WERI-Rb-1 (cell line): Measurements from ENCODE around the gene RBFOX1.

Experiments
- DNase-seq: peaks from one replicate; pipeline ENCODE4 v3.0.0-alpha.2; 2020
- H3K27ac ChIP-seq: fragments of 250-450 bp; sonication (Bioruptor Pico); 2 replicates; pipeline ENCODE4 v1.5.1; 2020; ENCODE audit warnings: mild to moderate bottlenecking, moderate library complexity
- H3K27me3 ChIP-seq: fragments of 250-450 bp; sonication (Bioruptor Pico); 2 replicates; pipeline ENCODE4 v1.5.1; 2021; ENCODE audit warnings: mild to moderate bottlenecking, low read depth, moderate library complexity; ENCODE audit not compliant: insufficient read depth, severe bottlenecking
- H3K36me3 ChIP-seq: fragments of 250-450 bp; sonication (Bioruptor Pico); 2 replicates; pipeline ENCODE4 v1.5.1; 2020; ENCODE audit warnings: mild to moderate bottlenecking, moderate library complexity
- H3K4me3 ChIP-seq: 2 replicates; pipeline ENCODE4 v1.5.1; 2011; ENCODE audit warnings: low read depth, mild to moderate bottlenecking, control low read depth, low read length
- H3K9me3 ChIP-seq: fragments of 250-450 bp; sonication (Bioruptor Pico); 2 replicates; pipeline ENCODE4 v1.5.1; 2021; ENCODE audit warnings: mild to moderate bottlenecking, moderate library complexity; ENCODE audit not compliant: severe bottlenecking
- CTCF ChIP-seq: IDR thresholded peaks from 2 replicates; pipeline ENCODE4 v1.5.1; 2011; ENCODE audit warnings: low read depth, mild to moderate bottlenecking, control low read depth, inconsistent platforms, low read length

Gene RBFOX1

GRCh38 chr16:7561908-7562405, 229.3 kb downstream of the RBFOX1 start:
- Histone ChIP-seq H3K36me3 (no peaks in the 10 kb centered on the region), H3K27ac (no peak overlapping the region), H3K27me3 (no peaks in the 10 kb centered on the region), H3K9me3 (no peaks in the 10 kb centered on the region), H3K4me3 (no peak overlapping the region)
- no peak for DNase-seq
- TF ChIP-seq CTCF = no peak

GRCh38 chr16:7566360-7566759, 233.7 kb downstream of the RBFOX1 start:
- H3K36me3 ChIP-seq = no peaks in the 10 kb centered on the region
- TF ChIP-seq CTCF = no peak
- DNase-seq = no peak
- no peaks in the 10 kb centered on the region for H3K27me3 ChIP-seq
- H3K4me3 ChIP-seq = no peak overlapping the region
- H3K27ac ChIP-seq = no peak overlapping the region
- no peaks in the 10 kb centered on the region for H3K9me3 ChIP-seq

GRCh38 chr16:7571366-7571765, 238.7 kb downstream of the RBFOX1 start:
- Histone ChIP-seq H3K4me3 (no peak overlapping the region), H3K36me3 (no peaks in the 10 kb centered on the region), H3K27me3 (no peaks in the 10 kb centered on the region), H3K27ac (no peak overlapping the region), H3K9me3 (no peaks in the 10 kb centered on the region)
- no peak for TF ChIP-seq CTCF
- peak; percentile 48 for DNase-seq

GRCh38 chr16:7577588-7577987, 244.9 kb downstream of the RBFOX1 start:
- H3K27me3 ChIP-seq = no peaks in the 10 kb centered on the region
- no peak overlapping the region for H3K4me3 ChIP-seq
- H3K36me3 ChIP-seq = no peaks in the 10 kb centered on the region
- H3K9me3 ChIP-seq = no peaks in the 10 kb centered on the region
- no peak for DNase-seq
- no peak overlapping the region for H3K27ac ChIP-seq
- TF ChIP-seq CTCF = no peak

GRCh38 chr16:7579454-7579853, 246.8 kb downstream of the RBFOX1 start:
- Histone ChIP-seq H3K27ac (no peak overlapping the region), H3K9me3 (no peaks in the 10 kb centered on the region), H3K27me3 (no peaks in the 10 kb centered on the region), H3K36me3 (no peaks in the 10 kb centered on the region), H3K4me3 (no peak overlapping the region)
- TF ChIP-seq CTCF = no peak
- DNase-seq = no peak

GRCh38 chr16:7581175-7581574, 248.5 kb downstream of the RBFOX1 start:
- Histone ChIP-seq H3K9me3 (no peaks in the 10 kb centered on the region), H3K4me3 (no peak overlapping the region), H3K36me3 (no peaks in the 10 kb centered on the region), H3K27ac (no peak overlapping the region), H3K27me3 (no peaks in the 10 kb centered on the region)
- no peak for DNase-seq
- no peak for TF ChIP-seq CTCF
